SK-N-SH (cell line): Measurements from ENCODE around the gene VIPR2. TPM values are rescaled to one million over a fixed set of nuclear protein-coding genes. Genes with fewer than 3 reads are reported as not detected.

Experiments used
- CTCF ChIA-PET: fragments of 300-600, 350-600 bp; formaldehyde crosslinking; extraction: SDS; loops from one replicate; lab custom pipeline; 2021; lab: Yijun Ruan, JAX
- POLR2A ChIA-PET: fragments of 350-600 bp; sonication (Branson Sonifier 250); formaldehyde crosslinking; extraction: SDS; loops from one replicate; lab custom pipeline; 2020; ENCODE audit warnings: antibody characterized with exemption, inconsistent platforms; lab: Yijun Ruan, JAX
- DNase-seq: peaks from one replicate; pipeline ENCODE4 v3.0.0; 2012
- H2AFZ ChIP-seq: fragments of 200-600 bp; sonication (generic); 2 replicates; pipeline ENCODE4 v1.8.1; 2016; ENCODE audit warnings: antibody characterized with exemption, mild to moderate bottlenecking, low read depth
- H3F3A ChIP-seq: fragments of 200-600 bp; sonication (generic); replicated peaks from 2 replicates; pipeline ENCODE3; 2016; ENCODE audit warnings: antibody characterized with exemption, mild to moderate bottlenecking; ENCODE audit not compliant: insufficient read depth
- H3K27ac ChIP-seq, 2 experiments: fragments of 200-500 bp in 1 of 2; fragments of 200-600 bp in 1 of 2; sonication (Bioruptor generic) in 1 of 2; sonication (generic), shearing (Covaris generic) in 1 of 2; 2 replicates each; pipeline versions ENCODE4 v1.5.1 to v1.6.1; 2014 to 2016; ENCODE audit warnings: low read depth in 2 of 2, inconsistent platforms in 1 of 2, low read length in 1 of 2, mild to moderate bottlenecking in 1 of 2, mixed read lengths in 1 of 2
- H3K27me3 ChIP-seq: fragments of 200-600 bp; sonication (generic), shearing (Covaris generic); 2 replicates; pipeline ENCODE4 v1.6.1; 2016; ENCODE audit warnings: mixed run types; ENCODE audit not compliant: insufficient read depth
- H3K36me3 ChIP-seq, 2 experiments: fragments of 200-500 bp in 1 of 2; fragments of 200-600 bp in 1 of 2; sonication (Bioruptor generic) in 1 of 2; sonication (generic) in 1 of 2; replicated peaks in 1 of 2; 2 replicates each; pipeline versions ENCODE3 to v1.5.1; 2014 to 2016; ENCODE audit warnings: low read length in 1 of 2, mild to moderate bottlenecking in 1 of 2; ENCODE audit not compliant: insufficient read depth in 2 of 2, control insufficient read depth in 1 of 2
- H3K4me1 ChIP-seq, 2 experiments: fragments of 200-500 bp in 1 of 2; fragments of 200-600 bp in 1 of 2; sonication (Bioruptor generic) in 1 of 2; sonication (generic), shearing (Covaris generic) in 1 of 2; 2 replicates each; pipeline versions ENCODE4 v1.5.1 to v1.6.1; 2014 to 2016; ENCODE audit warnings: low read depth in 1 of 2, low read length in 1 of 2, mixed run types in 1 of 2; ENCODE audit not compliant: insufficient read depth in 2 of 2, control insufficient read depth in 1 of 2
- H3K4me2 ChIP-seq: fragments of 200-600 bp; sonication (generic), shearing (Covaris generic); 2 replicates; pipeline ENCODE4 v1.6.1; 2017; ENCODE audit warnings: mixed run types
- H3K4me3 ChIP-seq, 2 experiments: fragments of 200-500 bp in 1 of 2; fragments of 200-600 bp in 1 of 2; sonication (Bioruptor generic) in 1 of 2; sonication (generic), shearing (Covaris generic) in 1 of 2; 2 replicates each; pipeline versions ENCODE4 v1.5.1 to v1.8.1; 2014 to 2016; ENCODE audit warnings: low read depth in 2 of 2, inconsistent platforms in 1 of 2, low read length in 1 of 2, mild to moderate bottlenecking in 1 of 2, mixed read lengths in 1 of 2, moderate library complexity in 1 of 2
- H3K79me2 ChIP-seq: fragments of 200-600 bp; sonication (generic); 2 replicates; pipeline ENCODE4 v1.8.1; 2017; ENCODE audit warnings: mild to moderate bottlenecking; ENCODE audit not compliant: insufficient read depth
- H3K9ac ChIP-seq: fragments of 200-600 bp; sonication (generic); 2 replicates; pipeline ENCODE4 v1.6.1; 2017; ENCODE audit warnings: mixed run types
- H3K9me2 ChIP-seq: fragments of 200-600 bp; sonication (generic); 2 replicates; pipeline ENCODE4 v1.6.1; 2017; ENCODE audit warnings: mixed run types
- H3K9me3 ChIP-seq: fragments of 200-600 bp; sonication (generic); 2 replicates; pipeline ENCODE4 v1.6.1; 2017; ENCODE audit warnings: mixed run types, mild to moderate bottlenecking, moderate library complexity
- H4K20me1 ChIP-seq: fragments of 200-600 bp; sonication (generic); 2 replicates; pipeline ENCODE4 v1.6.1; 2017; ENCODE audit warnings: mild to moderate bottlenecking, mixed run types; ENCODE audit not compliant: insufficient read depth
- CHD2 ChIP-seq: fragments of 150-350 bp; IDR thresholded peaks from 2 replicates; pipeline ENCODE4 v1.6.1; 2018; ENCODE audit warnings: low read length; ENCODE audit not compliant: partially characterized antibody
- EZH2phosphoT487 ChIP-seq: fragments of 200-600 bp; sonication (generic); IDR thresholded peaks from 2 replicates; pipeline ENCODE4 v1.6.1; 2017; ENCODE audit warnings: low read depth, mixed run types, mild to moderate bottlenecking, antibody characterized with exemption, moderate library complexity, borderline replicate concordance
- FOSL2 ChIP-seq: IDR thresholded peaks from 2 replicates; pipeline ENCODE4 v1.4.0; 2012; ENCODE audit warnings: low read depth, mild to moderate bottlenecking, moderate library complexity, borderline replicate concordance
- POLR2AphosphoS5 ChIP-seq: IDR thresholded peaks from 2 replicates; pipeline ENCODE4 v1.6.1; 2012; ENCODE audit warnings: low read depth, low read length
- WGBS: methylation state at CpG from one replicate; pipeline ENCODE4 v1.1.6; 2017; ENCODE audit warnings: low lambda C conversion rate; 5-methylcytosine and 5-hydroxymethylcytosine counted together
- polyA plus RNA-seq, 3 experiments: library from polyadenylated mRNA; depleted of rRNA; stranded (reverse); fragments of >200 nt; gene quantifications; 2 replicates each; pipeline ENCODE4 v1.2.3, GENCODE V29; 2012
- TF ChIP-seq, protein P1 (sequence below): IDR thresholded peaks from 2 replicates; pipeline ENCODE4 v1.4.0; 2012; ENCODE audit warnings: low read depth
- TF ChIP-seq, protein P2 (sequence below): IDR thresholded peaks from 2 replicates; pipeline ENCODE4 v1.6.1; 2012; ENCODE audit warnings: mild to moderate bottlenecking, low read depth, low read length, moderate library complexity

Gene VIPR2
- polyA plus RNA-seq, 1 of the 3 experiments (the other 2 are of a cell fraction), result not detected

DNA sequence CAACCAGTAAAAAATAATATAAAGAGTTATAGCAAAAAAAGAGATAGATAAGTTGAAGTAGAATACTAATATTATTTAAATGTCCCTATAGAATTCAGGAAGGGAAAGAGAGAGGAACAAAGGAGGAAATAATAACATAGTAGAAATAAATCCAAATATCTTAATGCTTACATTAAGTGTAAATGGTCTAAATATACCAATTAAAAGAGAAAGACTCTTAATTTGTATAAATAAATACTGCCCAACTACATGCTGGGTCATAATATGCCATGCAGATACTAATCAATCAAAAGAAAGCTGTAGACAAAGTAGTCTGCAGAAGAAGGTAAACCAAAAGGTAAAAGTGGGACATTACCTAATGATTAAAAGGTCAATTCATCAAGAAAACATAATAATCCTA lies 43.3 kb upstream of the VIPR2 start:
- peaks cover 3% of the 10 kb centered on the region; the same call in 1 of the 2 replicates for H3K9me3 ChIP-seq
- no peaks in the 10 kb centered on the region for H3K27me3 ChIP-seq
- CTCF ChIA-PET, result interaction anchor here (0.6 to 1.3 kb wide), 3 partner anchors 11 to 266 kb away, joined by 3 to 4 read pairs (median 3); no protein-coding TSS in a partner anchor
- no peaks in the 10 kb centered on the region for H3K79me2 ChIP-seq
- TF ChIP-seq POLR2AphosphoS5 (no peak), EZH2phosphoT487 (no peak), CHD2 (no peak)
- TF ChIP-seq, protein P1, sequence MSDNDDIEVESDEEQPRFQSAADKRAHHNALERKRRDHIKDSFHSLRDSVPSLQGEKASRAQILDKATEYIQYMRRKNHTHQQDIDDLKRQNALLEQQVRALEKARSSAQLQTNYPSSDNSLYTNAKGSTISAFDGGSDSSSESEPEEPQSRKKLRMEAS, result no peak
- TF ChIP-seq, protein P2, sequence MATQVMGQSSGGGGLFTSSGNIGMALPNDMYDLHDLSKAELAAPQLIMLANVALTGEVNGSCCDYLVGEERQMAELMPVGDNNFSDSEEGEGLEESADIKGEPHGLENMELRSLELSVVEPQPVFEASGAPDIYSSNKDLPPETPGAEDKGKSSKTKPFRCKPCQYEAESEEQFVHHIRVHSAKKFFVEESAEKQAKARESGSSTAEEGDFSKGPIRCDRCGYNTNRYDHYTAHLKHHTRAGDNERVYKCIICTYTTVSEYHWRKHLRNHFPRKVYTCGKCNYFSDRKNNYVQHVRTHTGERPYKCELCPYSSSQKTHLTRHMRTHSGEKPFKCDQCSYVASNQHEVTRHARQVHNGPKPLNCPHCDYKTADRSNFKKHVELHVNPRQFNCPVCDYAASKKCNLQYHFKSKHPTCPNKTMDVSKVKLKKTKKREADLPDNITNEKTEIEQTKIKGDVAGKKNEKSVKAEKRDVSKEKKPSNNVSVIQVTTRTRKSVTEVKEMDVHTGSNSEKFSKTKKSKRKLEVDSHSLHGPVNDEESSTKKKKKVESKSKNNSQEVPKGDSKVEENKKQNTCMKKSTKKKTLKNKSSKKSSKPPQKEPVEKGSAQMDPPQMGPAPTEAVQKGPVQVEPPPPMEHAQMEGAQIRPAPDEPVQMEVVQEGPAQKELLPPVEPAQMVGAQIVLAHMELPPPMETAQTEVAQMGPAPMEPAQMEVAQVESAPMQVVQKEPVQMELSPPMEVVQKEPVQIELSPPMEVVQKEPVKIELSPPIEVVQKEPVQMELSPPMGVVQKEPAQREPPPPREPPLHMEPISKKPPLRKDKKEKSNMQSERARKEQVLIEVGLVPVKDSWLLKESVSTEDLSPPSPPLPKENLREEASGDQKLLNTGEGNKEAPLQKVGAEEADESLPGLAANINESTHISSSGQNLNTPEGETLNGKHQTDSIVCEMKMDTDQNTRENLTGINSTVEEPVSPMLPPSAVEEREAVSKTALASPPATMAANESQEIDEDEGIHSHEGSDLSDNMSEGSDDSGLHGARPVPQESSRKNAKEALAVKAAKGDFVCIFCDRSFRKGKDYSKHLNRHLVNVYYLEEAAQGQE, result no peak
- H2AFZ ChIP-seq, result no peak overlapping the region
- no peak overlapping the region for H3K27ac ChIP-seq
- H3F3A ChIP-seq, result no peaks in the 10 kb centered on the region
- H3K9ac ChIP-seq, result no peak overlapping the region
- DNase-seq, result no peak
- H3K4me1 ChIP-seq, result peaks cover 0 to 11% of the 10 kb centered on the region in 2 experiments; a peak in 1 of 4 replicates
- no peak overlapping the region for H3K4me3 ChIP-seq
- no peaks in the 10 kb centered on the region for H4K20me1 ChIP-seq
- no peaks in the 10 kb centered on the region for H3K36me3 ChIP-seq
- no peaks in the 10 kb centered on the region for H3K9me2 ChIP-seq
- POLR2A ChIA-PET, result no interaction called here
- H3K4me2 ChIP-seq, result no peak overlapping the region

DNA sequence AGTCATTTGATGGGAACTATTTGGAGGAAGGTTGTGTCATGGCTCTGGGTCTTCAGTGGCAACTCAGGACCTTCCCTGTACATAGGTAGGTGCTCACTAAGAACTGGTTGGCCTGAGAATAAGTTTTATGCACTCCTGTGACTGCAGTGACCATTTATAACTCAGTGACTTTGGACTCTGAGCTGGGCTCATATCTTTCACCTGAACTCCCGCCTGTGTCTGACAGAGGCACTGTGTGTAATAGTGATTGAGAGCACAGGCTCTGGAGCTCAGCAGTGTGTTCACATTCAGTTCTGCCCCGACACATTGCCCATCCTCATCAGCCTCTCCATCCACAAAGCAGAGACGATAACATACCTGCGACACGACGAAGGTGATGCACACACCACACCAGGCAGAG lies 34.6 kb upstream of the VIPR2 start:
- TF ChIP-seq, protein P2, result no peak
- no peak for TF ChIP-seq FOSL2
- H3K27ac ChIP-seq, result no peak overlapping the region
- ChIA-PET CTCF (no interaction called here), POLR2A (no interaction called here)
- H3K9me3 ChIP-seq, result 0 out of 2 replicates have a peak, but pooled peaks cover 7% of the 10 kb centered on the region
- H2AFZ ChIP-seq, result no peak overlapping the region
- H3K9me2 ChIP-seq, result no peaks in the 10 kb centered on the region
- H3K4me3 ChIP-seq, result no peak overlapping the region
- no peaks in the 10 kb centered on the region for H4K20me1 ChIP-seq
- no peaks in the 10 kb centered on the region for H3F3A ChIP-seq
- no peak for DNase-seq
- WGBS, result 53% methylated on average over 6 of the region's 6 CpGs
- no peaks in the 10 kb centered on the region for H3K27me3 ChIP-seq
- no peaks in the 10 kb centered on the region for H3K79me2 ChIP-seq
- no peaks in the 10 kb centered on the region for H3K4me1 ChIP-seq
- H3K9ac ChIP-seq, result no peak overlapping the region
- no peak overlapping the region for H3K4me2 ChIP-seq
- H3K36me3 ChIP-seq, result no peaks in the 10 kb centered on the region
